GM12875 (cell line): ENCODE measurements around the gene XPOT.

Source experiments
- H3K4me3 ChIP-seq: one replicate; pipeline ENCODE4 v1.5.1; 2011; ENCODE audit warnings: low read depth, low read length, control low read depth
- CTCF ChIP-seq: IDR thresholded peaks from 2 replicates; pipeline ENCODE4 v1.5.1; 2011; ENCODE audit warnings: low read depth, mild to moderate bottlenecking, control low read depth, inconsistent platforms, low read length, moderate library complexity, borderline replicate concordance; ENCODE audit not compliant: insufficient read depth

The XPOT gene

GRCh38 chr12:64407342-64408223 is 3.4 kb downstream of the XPOT start:
- no peak for TF ChIP-seq CTCF
- no peak overlapping the region for H3K4me3 ChIP-seq

- no peak for TF ChIP-seq CTCF
- H3K4me3 ChIP-seq: no peak overlapping the region
Observed at GRCh38 chr12:64411427-64411826, 7.2 kb downstream of the XPOT start.

GRCh38 chr12:64412459-64412858 is 8.3 kb downstream of the XPOT start:
- no peak overlapping the region for H3K4me3 ChIP-seq
- TF ChIP-seq CTCF: no peak

- no peak for TF ChIP-seq CTCF
Observed at GRCh38 chr12:64413884-64414283, 9.7 kb downstream of the XPOT start.

GRCh38 chr12:64418209-64418608 is 14.0 kb downstream of the XPOT start:
- no peak for TF ChIP-seq CTCF

More at GRCh38 chr12:64413884-64414283, 9.7 kb downstream of the XPOT start:
- H3K4me3 ChIP-seq: no peak overlapping the region

GRCh38 chr12:64419696-64420095 is 15.5 kb downstream of the XPOT start:
- no peak overlapping the region for H3K4me3 ChIP-seq
- no peak for TF ChIP-seq CTCF

More at GRCh38 chr12:64418209-64418608, 14.0 kb downstream of the XPOT start:
- no peak overlapping the region for H3K4me3 ChIP-seq

- H3K4me3 ChIP-seq: no peak overlapping the region
- TF ChIP-seq CTCF: no peak
Observed at GRCh38 chr12:64427988-64428387, 23.8 kb downstream of the XPOT start.
